HEK293 (cell line): ENCODE measurements around the gene PIGM.

Experiments used
- KLF16 ChIP-seq: fragments of 450-650 bp; formaldehyde crosslinking; IDR thresholded peaks from 2 replicates; pipeline ENCODE4 v1.5.1; 2017; ENCODE audit warnings: missing biosample characterization, missing genetic modification characterization
- SETDB1 ChIP-seq: IDR thresholded peaks from one replicate; pipeline ENCODE4 v1.6.1; 2017; ENCODE audit warnings: mild to moderate bottlenecking, low read length, moderate library complexity, mixed read lengths; ENCODE audit not compliant: insufficient read length
- YY1 ChIP-seq: fragments of 450-650 bp; formaldehyde crosslinking; IDR thresholded peaks from 2 replicates; pipeline ENCODE4 v1.5.1; 2018; ENCODE audit warnings: missing biosample characterization, missing genetic modification characterization
- ZBTB17 ChIP-seq: fragments of 450-650 bp; formaldehyde crosslinking; IDR thresholded peaks from 2 replicates; pipeline ENCODE4 v1.5.1; 2016; ENCODE audit warnings: missing biosample characterization, missing genetic modification characterization
- ZNF394 ChIP-seq: fragments of 450-650 bp; formaldehyde crosslinking; IDR thresholded peaks from 2 replicates; pipeline ENCODE4 v1.5.1; 2016; ENCODE audit warnings: missing biosample characterization, missing genetic modification characterization, mild to moderate bottlenecking, moderate library complexity, borderline replicate concordance
- ZSCAN30 ChIP-seq: fragments of 450-650 bp; IDR thresholded peaks from 2 replicates; pipeline ENCODE4 v1.5.1; 2018; ENCODE audit warnings: missing biosample characterization, mild to moderate bottlenecking, missing genetic modification characterization, moderate library complexity
- TF ChIP-seq, protein P1 (sequence below): fragments of 450-650 bp; formaldehyde crosslinking; IDR thresholded peaks from 2 replicates; pipeline ENCODE4 v1.5.1; 2016; ENCODE audit warnings: missing biosample characterization, missing genetic modification characterization

DNA sequence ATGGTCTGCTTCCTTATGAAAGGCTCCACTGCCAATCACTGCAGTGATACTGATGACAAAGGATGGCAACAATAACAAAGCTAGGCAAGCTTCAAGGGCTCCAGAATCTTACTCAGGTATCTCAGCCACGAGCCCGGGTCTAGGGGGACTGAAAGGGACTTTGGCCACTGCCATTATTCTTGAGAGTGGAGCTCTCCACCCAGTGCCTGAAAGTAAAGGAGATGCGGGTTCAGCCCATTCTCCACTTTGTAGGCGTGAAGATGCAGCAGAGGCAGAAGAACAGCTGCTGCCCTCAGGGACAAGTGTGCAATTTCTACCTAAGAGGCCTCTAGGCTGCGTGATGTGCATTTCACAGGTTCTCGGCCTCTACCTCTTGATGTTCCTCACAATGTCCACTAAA lies 46.3 kb downstream of the PIGM start:
- TF ChIP-seq ZBTB17 (tag by site-specific recombination): no peak
- no peak for TF ChIP-seq ZSCAN30 (tag by site-specific recombination)
- no peak for TF ChIP-seq SETDB1
- TF ChIP-seq YY1 (tag by site-specific recombination): no peak
- no peak for TF ChIP-seq KLF16 (tag by site-specific recombination)
- TF ChIP-seq, protein P1, sequence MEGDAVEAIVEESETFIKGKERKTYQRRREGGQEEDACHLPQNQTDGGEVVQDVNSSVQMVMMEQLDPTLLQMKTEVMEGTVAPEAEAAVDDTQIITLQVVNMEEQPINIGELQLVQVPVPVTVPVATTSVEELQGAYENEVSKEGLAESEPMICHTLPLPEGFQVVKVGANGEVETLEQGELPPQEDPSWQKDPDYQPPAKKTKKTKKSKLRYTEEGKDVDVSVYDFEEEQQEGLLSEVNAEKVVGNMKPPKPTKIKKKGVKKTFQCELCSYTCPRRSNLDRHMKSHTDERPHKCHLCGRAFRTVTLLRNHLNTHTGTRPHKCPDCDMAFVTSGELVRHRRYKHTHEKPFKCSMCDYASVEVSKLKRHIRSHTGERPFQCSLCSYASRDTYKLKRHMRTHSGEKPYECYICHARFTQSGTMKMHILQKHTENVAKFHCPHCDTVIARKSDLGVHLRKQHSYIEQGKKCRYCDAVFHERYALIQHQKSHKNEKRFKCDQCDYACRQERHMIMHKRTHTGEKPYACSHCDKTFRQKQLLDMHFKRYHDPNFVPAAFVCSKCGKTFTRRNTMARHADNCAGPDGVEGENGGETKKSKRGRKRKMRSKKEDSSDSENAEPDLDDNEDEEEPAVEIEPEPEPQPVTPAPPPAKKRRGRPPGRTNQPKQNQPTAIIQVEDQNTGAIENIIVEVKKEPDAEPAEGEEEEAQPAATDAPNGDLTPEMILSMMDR (tag by site-specific recombination): no peak
- no peak for TF ChIP-seq ZNF394 (tag by site-specific recombination)
